HG03457 (cell line): ENCODE data around the gene STX18.
"Not testable (repeated sequence)": the region's sequence is repeated elsewhere in the genome, so short reads cannot be mapped to it uniquely, and the experiment has no call there.

Experiments used
- ATAC-seq: cut with Tn5 transposase; IDR thresholded peaks from one replicate; pipeline ENCODE4 v1.9.1; 2021; ENCODE audit warnings: moderate number of reproducible peaks; ENCODE audit not compliant: unreplicated experiment

The STX18 gene

DNA sequence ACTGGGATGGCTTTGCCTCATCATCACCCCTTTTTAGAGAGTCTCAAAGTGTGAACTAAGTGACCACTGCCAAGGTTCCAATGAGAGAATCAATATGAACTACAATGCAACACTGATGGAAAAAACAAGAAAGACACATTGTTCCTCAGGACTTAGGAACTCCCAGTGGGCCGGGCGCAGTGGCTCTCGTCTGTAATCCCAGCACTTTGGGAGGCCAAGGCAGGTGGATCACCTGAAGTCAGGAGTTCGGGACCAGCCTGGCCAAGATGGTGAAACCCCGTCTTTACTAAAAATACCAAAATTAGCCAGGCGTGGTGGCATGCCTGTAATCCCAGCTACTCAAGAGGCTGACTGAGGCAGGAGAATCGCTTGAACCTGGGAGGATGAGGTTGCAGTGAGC, 119.7 kb downstream of the STX18 start:
- ATAC-seq, result not testable (repeated sequence)

DNA sequence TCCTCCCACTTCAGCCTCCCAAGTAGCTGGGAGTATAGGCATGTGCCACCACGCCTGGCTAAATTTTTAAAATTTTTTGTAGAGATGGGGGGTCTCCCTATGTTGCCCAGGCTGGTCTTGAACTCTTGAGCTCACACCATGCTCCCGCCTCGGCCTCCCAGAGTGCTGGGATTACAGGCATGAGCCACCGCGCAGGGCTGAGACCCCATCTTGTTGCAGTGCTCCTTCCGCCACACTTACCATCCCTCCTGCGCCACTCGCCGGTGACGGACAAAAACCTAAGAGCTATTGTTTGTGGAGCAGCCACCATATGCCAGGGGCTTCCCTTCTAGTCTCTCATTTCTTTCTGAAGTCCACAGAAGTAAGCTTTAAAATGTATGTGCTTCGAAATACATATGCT, 120.5 kb downstream of the STX18 start:
- ATAC-seq, result no peak

DNA sequence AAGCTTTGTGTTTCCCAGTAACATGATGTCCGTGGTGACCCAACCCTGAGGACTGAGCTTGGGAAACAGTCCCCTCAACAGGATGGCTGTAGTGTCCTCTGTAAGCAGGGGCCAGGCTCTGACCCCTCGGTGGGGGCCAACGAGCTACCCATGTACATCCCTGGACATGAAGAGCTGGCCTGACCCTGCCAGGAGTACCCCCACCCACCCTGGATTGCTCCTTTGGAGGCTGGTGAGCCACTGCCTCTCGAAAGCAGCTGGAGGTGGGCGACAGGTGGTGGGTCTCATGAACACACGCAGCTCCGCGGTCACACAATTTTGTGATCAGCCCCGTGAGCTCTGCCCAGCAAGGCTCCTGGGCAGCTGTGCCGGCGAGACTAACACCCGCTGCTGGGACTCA, 121.4 kb downstream of the STX18 start:
- no peak for ATAC-seq

DNA sequence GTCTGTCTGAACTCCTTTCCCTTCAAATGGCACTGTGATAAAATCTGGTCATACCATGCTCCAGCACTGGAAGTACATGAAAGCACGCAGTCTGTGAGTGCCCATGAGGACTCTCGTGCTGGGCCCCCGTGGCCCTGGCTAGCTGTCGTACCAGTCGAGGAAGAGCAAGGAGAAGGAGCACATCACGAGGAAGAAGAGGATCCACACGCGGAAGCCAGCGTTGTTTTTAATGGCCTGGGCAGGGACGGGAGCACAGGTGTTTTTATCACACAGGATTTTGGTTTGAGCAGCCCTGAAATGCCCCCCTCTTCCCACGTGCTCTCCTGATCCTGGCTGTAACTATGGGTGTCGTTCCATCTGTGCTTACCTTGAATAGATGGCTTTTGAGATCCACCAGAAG, 122.0 kb downstream of the STX18 start:
- no peak for ATAC-seq

DNA sequence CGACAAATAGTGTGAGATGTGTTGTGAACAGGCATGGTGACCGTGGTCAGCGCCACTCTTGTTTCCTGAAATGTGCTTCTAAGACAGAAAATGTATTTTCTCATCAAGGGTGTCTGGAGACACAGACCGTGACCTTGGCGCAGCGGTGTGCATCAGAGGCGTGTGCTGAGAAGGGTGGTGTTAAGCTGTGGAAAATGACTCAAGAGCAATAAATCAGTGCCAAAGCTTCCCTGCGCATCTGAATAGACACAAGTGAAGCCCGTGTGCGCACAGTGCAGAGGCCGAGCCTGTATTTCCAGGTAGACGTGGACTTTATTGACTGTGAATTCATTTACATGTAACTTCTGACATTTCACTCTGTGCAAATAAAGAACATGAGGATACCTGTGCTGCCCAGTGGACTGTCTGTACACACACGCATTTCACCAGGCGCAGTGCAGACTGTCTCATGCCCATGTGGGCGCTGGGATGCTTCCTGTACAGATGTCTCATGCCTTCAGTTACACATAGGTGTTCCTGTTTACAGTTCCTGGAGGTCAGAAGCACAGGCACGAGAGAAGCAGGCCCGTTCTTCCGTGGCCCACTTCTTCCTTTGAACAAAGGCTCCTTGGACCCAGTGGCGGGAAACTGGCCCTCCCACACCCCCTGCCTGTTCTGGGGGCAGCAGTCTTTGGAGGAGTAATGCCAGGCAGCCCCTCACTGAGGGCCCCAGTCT, 123.0 kb downstream of the STX18 start:
- no peak for ATAC-seq

DNA sequence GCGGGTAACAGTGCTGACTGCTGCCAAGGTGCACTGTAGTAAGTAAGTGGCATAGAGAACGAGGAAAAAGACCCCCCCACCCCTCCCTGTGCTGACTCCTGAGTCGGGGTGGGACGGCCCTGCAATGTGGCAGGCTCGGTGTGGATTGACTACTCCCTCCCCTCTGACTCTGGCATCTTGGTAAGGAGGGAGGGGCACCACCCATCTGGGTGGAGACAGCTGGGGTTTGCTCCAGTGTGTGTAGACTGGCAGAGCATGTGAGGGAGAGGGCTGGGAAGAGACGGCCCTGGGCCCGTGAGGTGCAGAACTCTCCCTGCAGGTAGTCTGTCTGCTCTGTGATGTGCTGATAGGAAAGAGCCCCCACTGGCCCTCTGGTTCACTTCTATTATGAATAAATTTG, 124.0 kb downstream of the STX18 start:
- no peak for ATAC-seq

DNA sequence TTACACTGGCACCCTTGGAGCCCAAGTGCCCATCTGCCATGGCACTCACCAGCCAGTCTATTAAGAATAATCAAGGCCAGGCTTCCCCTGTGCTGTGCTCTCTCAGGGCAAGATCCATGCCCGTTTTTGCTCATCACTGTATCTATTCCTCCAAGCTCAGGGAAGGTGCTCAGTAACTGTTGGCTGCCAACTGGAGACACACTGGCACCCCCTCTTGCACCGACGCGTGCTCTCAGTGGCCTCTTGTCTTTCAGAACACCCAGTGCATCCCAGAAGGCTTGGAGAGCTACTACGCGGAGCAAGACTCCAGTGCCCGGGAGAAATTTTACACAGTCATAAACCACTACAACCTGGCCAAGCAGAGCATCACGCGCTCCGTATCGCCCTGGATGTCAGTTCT, 124.9 kb downstream of the STX18 start:
- no peak for ATAC-seq

DNA sequence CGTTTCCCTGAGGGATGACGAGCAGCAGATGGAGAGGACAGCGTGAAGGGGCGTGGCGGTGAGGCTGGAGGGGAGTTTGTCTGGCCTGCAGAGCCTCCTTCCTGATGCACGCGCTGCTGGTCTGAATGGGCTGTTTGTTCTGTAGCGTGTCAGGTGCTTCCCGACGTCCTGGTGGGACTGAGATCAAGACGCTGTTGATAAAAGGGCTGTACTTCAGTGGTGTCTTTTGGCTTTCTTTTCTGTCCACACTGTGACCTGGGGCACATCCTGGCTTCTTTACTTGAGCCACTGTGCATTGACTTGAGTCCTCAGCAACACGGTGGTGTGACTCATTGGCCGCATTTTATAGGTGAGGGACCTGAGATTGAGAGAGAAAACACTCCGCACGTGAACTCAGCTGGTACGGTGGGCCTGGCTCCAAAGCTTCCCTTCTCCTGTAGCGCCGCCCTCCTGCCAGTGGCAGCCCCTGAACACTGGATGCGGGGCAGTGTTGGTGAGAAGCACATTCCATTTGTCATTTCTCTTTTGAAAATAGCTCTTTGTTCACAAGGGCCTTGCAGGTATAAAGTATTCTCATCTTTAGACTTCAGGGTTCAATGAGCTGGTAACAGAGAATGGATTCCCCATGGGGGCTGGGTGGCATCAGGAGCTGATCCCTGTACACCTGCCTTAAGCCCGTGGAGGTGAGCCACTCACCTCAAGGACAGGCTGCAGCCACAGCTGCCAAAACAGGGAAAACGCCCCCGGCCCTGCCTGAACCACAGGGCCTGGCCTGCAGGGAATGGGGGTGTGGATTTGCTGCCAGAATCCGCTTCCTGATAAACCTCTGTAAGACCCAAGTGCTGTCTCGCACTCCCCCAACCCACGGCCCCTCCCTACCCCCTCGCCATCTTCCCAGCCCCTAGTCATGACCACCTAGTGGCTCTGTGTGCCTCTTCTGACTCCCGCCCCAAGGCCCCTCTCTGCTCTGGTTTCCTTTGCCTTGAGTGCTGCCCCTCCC, 125.7 kb downstream of the STX18 start:
- no peak for ATAC-seq

DNA sequence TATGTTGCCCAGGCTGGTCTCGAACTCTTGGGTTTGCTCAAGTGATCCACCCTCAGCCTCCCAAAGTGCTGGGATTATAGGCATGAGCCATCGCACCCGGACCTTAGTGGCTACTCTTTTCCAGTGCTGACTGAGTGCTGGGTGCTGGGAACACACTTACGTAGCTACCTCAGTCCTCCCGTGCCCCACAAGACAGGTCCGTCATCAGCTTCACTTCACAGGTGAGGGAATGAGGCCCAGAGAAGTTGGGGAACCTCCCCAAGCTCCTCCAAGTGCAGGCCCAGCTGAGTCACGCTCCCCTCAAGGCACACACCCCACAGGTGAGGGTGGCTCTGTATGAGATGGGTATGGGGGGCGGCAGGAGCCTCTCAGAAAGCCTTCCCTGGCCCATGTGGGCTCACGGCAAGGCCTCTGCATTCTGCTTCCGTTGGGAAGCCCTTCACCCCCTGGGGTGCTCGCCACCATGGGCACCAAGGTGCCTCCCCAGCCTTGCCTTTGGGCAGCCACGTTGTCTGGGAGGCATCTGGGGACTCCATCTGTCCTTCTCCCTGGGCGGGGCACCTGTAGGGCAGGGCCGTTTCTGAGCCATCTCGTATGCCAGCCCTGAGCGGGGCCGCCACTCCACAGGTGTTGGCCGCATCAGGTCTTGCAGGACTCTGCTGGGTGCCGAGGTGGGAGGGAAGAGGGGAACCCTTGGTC, 126.6 kb downstream of the STX18 start:
- ATAC-seq, result no peak

DNA sequence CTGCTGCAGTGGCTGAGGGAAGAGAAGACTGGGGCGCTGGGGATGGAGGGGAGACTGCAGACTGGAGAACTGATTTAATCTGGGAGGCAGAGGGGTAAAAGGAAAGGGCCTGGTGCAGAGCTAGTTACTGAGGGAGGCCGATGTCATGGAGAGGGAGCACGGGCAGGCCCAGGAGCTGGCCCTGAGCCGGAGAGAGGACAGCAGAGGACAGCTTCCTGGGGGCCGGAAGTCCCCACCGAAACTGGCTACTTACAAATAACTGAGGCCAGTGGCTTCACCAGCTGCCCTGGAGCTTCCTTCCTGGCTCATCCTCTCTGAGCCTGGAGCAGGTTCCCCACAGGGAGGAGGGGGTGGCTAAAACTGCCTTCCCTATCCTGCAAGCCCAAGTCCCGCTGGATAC, 128.0 kb downstream of the STX18 start:
- ATAC-seq, result no peak

DNA sequence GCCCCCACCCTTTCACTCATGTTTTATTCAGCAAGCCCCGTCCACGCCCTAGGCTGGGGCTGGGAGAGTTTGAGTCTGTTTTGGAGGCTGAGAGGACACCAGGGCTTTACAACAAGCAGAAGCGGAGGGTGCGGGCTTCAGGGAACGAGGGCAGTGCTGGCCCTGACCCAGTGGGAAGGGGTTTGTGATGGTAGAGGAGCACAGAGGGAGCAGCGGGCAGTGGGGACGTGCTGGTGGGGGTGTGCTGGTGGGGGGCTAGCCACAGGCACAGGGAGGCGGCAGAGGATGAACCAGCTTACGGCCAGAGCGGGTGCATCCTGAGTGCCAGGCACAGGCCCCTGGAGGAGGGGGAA, 128.5 kb downstream of the STX18 start:
- ATAC-seq, result no peak

DNA sequence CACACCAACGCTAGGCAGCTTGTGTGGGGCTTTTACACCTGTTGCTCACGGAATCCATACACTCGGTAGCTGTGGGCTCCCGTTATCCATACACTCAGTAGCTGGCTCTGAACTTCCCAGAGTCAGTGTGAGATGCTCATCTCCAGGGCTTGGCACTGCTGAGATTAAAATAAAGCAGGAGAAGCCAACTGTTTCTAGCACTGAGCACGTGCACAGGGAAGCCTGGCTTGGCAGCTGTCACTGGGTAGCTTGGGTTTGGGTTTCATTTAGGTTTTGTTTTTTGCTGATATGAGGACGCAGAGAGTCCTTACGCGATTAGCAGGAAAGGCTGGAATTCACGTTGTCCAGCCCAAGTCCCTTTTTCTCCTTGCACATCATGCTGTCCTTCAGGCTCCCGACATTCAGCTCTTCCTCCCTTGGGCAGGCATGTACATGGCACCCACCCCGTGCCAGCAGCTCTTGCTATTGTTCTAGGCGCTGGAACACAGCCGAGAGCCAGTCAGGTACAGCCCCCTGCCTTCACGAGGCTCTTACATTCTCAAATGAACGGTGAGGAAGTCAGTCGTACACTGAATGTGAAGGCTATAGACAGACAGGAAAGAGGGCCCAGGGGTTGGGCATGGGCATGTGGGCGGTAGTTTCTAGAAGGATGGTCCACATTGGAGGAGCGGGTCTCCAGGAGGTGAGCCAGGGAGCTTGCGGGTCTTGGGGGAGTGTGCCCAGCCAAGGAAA, 129.0 kb downstream of the STX18 start:
- no peak for ATAC-seq

DNA sequence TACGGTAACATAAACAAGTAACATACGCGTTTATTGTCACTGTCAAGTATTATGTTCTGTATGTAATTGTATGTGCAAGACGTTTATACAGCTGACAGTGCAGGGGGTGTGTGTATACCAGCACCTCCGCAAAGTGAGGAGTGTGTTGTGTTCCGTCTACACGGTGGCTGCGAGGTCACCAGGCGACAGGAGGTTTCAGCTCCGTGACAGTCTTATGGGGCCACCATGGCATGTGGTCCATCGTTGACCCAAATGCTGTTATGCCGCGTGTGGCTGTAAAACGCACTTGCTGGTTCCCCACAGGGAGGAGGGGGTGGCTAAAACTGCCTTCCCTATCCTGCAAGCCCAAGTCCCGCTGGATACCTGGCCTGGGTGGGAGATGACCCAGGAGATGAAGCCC, 129.9 kb downstream of the STX18 start:
- ATAC-seq, result no peak

DNA sequence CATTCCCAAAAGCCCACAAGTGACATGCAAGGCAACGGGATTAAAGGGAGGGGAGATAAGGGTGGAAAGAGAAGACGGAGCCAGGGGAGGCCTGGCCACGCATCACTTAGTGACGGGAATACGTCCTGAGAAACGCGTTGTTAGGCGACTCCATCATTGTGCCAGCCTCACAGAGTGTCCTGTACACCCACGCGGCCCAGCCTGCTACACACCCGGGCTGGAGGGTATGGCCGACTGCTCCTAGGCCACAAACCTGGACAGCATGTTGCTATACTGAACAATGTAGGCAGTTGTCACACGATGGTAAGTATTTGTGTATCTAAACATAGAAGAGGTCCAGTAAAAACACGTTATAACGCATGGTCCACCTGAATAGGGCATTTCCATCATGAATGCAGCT, 131.6 kb downstream of the STX18 start:
- ATAC-seq, result no peak

DNA sequence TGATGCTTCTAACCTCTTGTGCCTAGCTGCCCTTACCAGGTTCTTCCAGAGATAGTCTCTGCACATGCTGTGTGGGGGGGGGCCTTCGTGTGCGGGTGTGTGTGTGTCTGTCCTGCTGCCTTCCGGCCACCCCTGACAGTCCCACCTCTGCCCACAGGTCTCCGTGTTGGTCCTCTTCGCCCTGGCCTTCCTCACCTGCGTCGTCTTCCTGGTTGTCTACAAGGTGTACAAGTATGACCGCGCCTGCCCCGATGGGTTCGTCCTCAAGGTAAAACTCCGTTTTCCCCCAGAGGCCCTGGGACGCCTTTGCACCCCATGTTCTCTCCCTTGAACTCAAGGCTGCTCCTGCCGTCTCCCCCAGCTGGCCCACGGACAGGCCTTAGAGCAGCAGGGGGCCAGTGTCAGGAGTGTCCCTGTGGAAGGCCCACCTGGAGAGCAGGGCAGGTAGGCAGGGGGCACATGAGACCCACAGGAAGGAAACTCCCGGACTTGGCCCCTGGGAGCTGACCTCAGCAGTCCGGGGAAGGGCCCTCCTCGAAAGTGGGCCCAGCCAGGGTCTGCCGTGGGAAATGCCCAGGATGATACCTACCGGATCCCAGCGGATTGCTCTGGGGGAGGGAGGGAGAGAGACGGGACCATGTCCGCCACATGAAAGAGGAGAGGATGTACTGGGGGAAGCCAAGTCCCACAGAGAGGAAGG, 132.3 kb downstream of the STX18 start:
- no peak for ATAC-seq

DNA sequence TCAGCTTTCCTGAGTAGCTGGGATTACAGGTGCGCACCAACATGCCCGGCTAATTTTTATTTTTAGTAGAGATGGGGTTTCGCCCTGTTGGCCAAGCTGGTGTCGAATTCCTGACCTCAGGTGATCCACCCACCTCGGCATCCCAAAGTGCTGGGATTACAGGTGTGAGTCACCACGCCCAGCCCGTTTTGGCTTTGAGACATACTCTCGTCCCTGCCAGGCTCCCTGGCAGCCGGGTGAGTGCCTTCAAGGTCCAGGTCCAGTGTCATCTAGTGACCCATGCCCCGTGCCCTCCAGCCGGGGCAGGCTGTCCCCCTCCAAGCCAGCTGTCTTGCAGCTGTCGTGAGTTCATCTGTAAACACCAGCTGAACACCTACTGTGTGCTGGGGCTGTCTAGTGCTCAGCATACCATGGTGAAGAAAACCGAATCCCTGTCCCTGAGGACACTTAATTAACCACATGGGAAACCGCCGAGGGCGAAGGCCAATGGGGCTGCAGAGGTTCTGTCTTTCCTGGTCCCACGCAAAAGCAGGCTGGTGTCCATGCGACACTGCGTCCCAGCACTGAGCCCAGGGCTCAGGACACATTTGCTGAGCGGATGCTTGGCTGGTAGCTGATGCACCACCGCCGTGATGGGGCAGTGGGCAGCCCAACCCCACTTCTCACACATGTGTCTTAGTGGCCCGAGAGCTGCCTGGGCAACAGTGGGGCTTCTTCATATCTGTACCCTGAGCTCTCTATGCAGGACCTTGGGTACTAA, 133.1 kb downstream of the STX18 start:
- no peak for ATAC-seq

DNA sequence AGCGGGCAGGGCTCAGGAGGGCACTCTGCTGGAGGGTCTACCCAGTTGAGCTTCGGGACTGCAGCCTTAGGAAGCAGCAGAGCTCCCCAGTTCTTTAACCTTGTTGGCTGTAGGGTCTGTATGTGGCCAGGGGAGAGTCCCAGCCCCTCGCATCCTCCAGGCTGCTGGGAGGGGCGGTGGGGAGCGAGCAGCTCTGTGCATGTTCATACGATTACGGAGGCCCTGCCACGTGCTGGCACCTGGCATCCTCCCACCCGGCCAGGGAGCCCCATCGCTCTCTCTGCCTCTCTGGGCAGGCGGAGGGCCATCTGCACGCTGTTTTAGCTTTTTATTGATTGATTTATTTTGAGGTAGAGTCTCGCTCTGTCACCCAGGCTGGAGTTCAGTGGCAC, 133.7 kb downstream of the STX18 start:
- no peak for ATAC-seq

DNA sequence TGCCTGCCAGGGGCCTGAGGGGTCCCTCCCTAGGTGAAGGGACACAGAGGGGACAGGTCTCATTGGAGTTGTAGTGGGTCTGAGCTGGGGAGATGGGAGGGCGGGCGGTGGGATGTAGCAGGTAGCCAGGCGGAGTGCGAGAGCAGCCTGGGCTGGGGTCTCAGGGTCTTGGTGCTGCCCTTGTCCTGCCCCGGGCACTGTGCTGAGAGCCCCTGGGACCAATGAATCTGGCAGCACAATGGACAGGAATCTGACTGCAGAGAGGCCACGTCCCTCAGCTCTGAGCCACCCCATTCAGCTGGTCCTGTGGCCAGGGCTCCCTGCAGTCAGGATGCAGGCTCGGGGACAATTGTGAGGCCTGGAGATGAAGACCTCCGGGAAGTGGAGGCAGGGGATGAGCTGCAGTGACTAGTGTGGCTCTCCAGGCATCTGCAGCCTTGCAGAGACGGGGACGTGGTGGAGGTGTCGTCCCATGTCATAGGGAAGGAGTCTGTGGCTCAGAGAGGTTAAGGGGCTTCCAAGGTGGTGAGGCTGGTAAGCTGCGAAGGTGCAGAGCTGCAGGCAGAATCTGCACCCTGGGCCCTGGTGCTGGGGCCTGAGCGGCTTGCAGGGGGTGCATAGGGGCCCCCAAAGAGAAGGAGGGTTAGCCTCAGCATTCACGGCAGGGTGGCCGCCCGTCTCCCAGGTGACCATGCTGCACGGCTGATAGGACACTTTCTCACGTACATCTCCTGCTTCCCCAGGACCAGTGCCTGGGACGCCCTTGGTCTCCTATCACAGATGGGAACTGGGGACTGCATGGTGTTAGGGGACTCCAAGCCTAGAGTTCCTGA, 134.3 kb downstream of the STX18 start:
- ATAC-seq, result no peak
